HUES64 (cell line): ENCODE data around the gene LPCAT2.

Experiments
- H3K27ac ChIP-seq: 2 replicates; pipeline ENCODE4 v1.7.0; 2013; ENCODE audit warnings: low read depth, low read length, inconsistent platforms
- H3K27me3 ChIP-seq: 2 replicates; pipeline ENCODE4 v1.6.1; 2013; ENCODE audit warnings: mild to moderate bottlenecking, low read length; ENCODE audit not compliant: insufficient read depth
- H3K36me3 ChIP-seq: 2 replicates; pipeline ENCODE4 v1.6.1; 2013; ENCODE audit warnings: mild to moderate bottlenecking, low read length; ENCODE audit not compliant: insufficient read depth
- H3K4me1 ChIP-seq: 2 replicates; pipeline ENCODE4 v1.6.1; 2013; ENCODE audit warnings: mild to moderate bottlenecking, low read length, moderate library complexity; ENCODE audit not compliant: insufficient read depth
- H3K4me3 ChIP-seq: 2 replicates; pipeline ENCODE4 v1.5.1; 2013; ENCODE audit warnings: mild to moderate bottlenecking, low read length, moderate library complexity
- H3K9ac ChIP-seq: 2 replicates; pipeline ENCODE4 v1.6.1; 2013; ENCODE audit warnings: mild to moderate bottlenecking, low read depth, low read length
- H3K9me3 ChIP-seq: 2 replicates; pipeline ENCODE4 v1.6.1; 2013; ENCODE audit warnings: low read depth, low read length; ENCODE audit not compliant: insufficient read depth
- WGBS: fragments of 150-250, 120-280 bp; methylation state at CpG from one replicate; pipeline ENCODE4 v1.1.7; 2013; ENCODE audit warnings: missing lambda C conversion rate; 5-methylcytosine and 5-hydroxymethylcytosine counted together

LPCAT2 gene

GRCh38 chr16:55496509-55497145 is 12.2 kb upstream of the LPCAT2 start:
- H3K36me3 ChIP-seq: peaks cover 40% of the 10 kb centered on the region; the same call in 1 of the 2 replicates
- H3K9ac ChIP-seq: no peak overlapping the region
- no peak overlapping the region for H3K27ac ChIP-seq
- WGBS: 89% methylated on average over 7 of the region's 8 CpGs
- no peaks in the 10 kb centered on the region for H3K9me3 ChIP-seq
- H3K4me3 ChIP-seq: no peak overlapping the region
- no peaks in the 10 kb centered on the region for H3K27me3 ChIP-seq
- H3K4me1 ChIP-seq: peaks cover 11% of the 10 kb centered on the region

DNA sequence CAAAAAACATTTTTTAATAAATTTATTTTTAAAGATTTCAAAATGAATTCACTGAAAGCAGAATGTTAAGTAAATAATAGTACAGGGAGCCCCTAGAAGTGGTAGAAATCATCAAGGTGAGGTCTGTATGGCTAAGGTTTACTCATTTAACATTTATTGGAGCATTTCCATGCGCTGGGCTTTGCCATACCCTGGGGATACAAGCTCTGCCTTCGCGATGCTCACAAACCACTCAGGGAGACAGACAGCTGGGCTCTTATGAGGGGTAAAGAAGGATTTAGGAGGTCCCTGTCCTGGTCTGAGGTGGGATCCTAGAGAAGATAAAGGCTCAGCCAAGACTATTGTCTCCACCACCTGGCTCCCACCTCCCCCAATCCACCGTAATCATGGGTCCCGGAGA is 11.3 kb upstream of the LPCAT2 start:
- WGBS: 97% methylated on average over 5 of the region's 5 CpGs
- H3K27me3 ChIP-seq: no peaks in the 10 kb centered on the region
- H3K4me3 ChIP-seq: no peak overlapping the region
- H3K36me3 ChIP-seq: peaks cover 47% of the 10 kb centered on the region; the same call in 1 of the 2 replicates
- H3K27ac ChIP-seq: no peak overlapping the region
- H3K4me1 ChIP-seq: peaks cover 11% of the 10 kb centered on the region
- no peak overlapping the region for H3K9ac ChIP-seq
- H3K9me3 ChIP-seq: no peaks in the 10 kb centered on the region

- peaks cover 51% of the 10 kb centered on the region; the same call in 1 of the 2 replicates for H3K36me3 ChIP-seq
- WGBS: 93% methylated on average over 6 of the region's 6 CpGs
- H3K4me3 ChIP-seq: no peak overlapping the region
- no peaks in the 10 kb centered on the region for H3K9me3 ChIP-seq
- peaks cover 11% of the 10 kb centered on the region for H3K4me1 ChIP-seq
- no peak overlapping the region for H3K9ac ChIP-seq
- H3K27me3 ChIP-seq: no peaks in the 10 kb centered on the region
- H3K27ac ChIP-seq: no peak overlapping the region
Measured at GRCh38 chr16:55498101-55498500, 10.8 kb upstream of the LPCAT2 start.

GRCh38 chr16:55499281-55499680 is 9.6 kb upstream of the LPCAT2 start:
- no peaks in the 10 kb centered on the region for H3K27me3 ChIP-seq
- no peak overlapping the region for H3K27ac ChIP-seq
- H3K4me3 ChIP-seq: no peak overlapping the region
- H3K9ac ChIP-seq: no peak overlapping the region
- peaks cover 52% of the 10 kb centered on the region for H3K36me3 ChIP-seq
- H3K4me1 ChIP-seq: peaks cover 11% of the 10 kb centered on the region
- no peaks in the 10 kb centered on the region for H3K9me3 ChIP-seq
- WGBS: 89% methylated on average over 2 of the region's 3 CpGs

DNA sequence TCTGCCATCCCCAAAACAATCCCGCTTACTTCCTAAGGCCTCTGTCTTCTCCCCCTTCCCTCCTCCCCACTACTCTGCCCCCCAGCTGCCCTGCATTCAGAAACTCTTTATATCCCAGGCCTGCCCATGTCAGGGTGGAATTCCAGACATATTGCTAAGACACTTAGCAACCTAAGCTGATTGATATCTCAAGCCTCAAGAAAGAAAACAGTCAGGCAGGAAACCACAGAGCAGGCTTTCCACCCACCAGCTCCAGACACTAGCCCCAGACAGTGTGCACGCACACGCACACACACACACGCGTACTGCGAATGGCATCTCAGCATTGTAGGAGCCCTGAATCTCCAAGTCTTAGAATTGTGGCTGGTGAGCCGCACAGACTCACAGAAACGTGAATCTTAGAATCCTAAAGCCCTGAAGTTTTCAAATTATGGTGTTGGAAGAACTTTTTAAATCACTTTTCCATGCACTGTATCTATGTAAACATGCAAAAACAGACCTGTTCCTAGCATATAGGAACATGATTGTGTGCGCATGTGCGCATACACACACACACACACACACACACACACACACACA is 8.8 kb upstream of the LPCAT2 start:
- H3K27me3 ChIP-seq: no peaks in the 10 kb centered on the region
- WGBS: 85% methylated on average over 10 of the region's 10 CpGs
- H3K4me3 ChIP-seq: no peak overlapping the region
- peaks cover 53% of the 10 kb centered on the region for H3K36me3 ChIP-seq
- no peaks in the 10 kb centered on the region for H3K9me3 ChIP-seq
- no peak overlapping the region for H3K9ac ChIP-seq
- no peak overlapping the region for H3K27ac ChIP-seq
- H3K4me1 ChIP-seq: peaks cover 11% of the 10 kb centered on the region

- peaks cover 8% of the 10 kb centered on the region for H3K4me1 ChIP-seq
- no peaks in the 10 kb centered on the region for H3K9me3 ChIP-seq
- H3K27ac ChIP-seq: no peak overlapping the region
- no peak overlapping the region for H3K9ac ChIP-seq
- H3K27me3 ChIP-seq: no peaks in the 10 kb centered on the region
- peaks cover 56% of the 10 kb centered on the region for H3K36me3 ChIP-seq
- H3K4me3 ChIP-seq: no peak overlapping the region
- WGBS: 91% methylated on average over 2 of the region's 3 CpGs
Measured at GRCh38 chr16:55500530-55501011, 8.3 kb upstream of the LPCAT2 start.

DNA sequence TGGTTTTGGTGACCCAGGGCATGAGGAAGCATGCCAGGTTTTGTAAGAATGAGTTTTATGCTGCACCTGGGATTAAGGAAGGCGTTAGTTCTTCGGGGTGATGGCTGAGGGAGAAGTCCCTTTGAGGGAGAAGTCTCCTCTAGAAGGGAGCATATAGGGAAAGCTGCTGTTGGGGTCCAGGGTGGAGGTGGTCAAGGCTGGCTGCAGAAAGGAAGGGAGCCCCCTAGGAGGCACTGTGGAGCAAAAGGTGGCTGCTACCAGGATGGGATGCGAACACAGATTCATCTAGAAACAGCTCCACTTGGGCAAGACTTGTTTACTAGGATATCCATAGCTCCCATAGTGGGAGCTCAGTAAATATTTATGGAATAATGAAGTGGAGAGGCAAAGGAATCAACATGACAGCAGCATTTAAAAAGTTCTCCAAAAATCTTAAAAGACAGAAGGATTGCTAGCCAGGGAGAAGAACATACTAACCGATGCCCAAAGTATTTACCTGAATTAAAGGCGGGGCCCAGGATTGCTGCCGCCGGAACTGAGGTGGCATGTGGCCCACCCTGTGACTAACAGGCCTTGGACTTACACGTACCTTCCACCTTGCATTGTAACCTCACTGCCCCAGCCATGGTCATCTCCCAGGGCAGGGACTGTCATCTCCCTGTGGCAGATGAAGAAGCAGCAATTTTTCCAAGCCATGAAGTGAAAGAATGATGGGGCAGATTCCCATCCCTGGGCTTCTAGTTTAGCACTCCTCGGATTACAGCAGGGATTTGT is 7.1 kb upstream of the LPCAT2 start:
- Histone ChIP-seq H3K36me3 (peaks cover 62% of the 10 kb centered on the region), H3K4me3 (no peak overlapping the region), H3K9me3 (no peaks in the 10 kb centered on the region), H3K27me3 (no peaks in the 10 kb centered on the region), H3K4me1 (no peaks in the 10 kb centered on the region; the same call in 1 of the 2 replicates), H3K9ac (no peak overlapping the region), H3K27ac (no peak overlapping the region)
- 95% methylated on average over 9 of the region's 9 CpGs for WGBS

GRCh38 chr16:55502801-55503366 is 6.0 kb upstream of the LPCAT2 start:
- no peak overlapping the region for H3K9ac ChIP-seq
- H3K4me3 ChIP-seq: no peak overlapping the region
- no peaks in the 10 kb centered on the region for H3K27me3 ChIP-seq
- H3K27ac ChIP-seq: no peak overlapping the region
- no peaks in the 10 kb centered on the region; the same call in 1 of the 2 replicates for H3K4me1 ChIP-seq
- 90% methylated on average over 13 of the region's 13 CpGs for WGBS
- peaks cover 52% of the 10 kb centered on the region for H3K36me3 ChIP-seq
- no peaks in the 10 kb centered on the region for H3K9me3 ChIP-seq

- Histone ChIP-seq H3K27me3 (no peaks in the 10 kb centered on the region), H3K36me3 (peaks cover 44% of the 10 kb centered on the region), H3K27ac (no peak overlapping the region), H3K9ac (no peak overlapping the region), H3K4me1 (no peaks in the 10 kb centered on the region; the same call in 1 of the 2 replicates), H3K9me3 (no peaks in the 10 kb centered on the region), H3K4me3 (no peak overlapping the region)
- WGBS: 93% methylated on average over 8 of the region's 8 CpGs
Measured at GRCh38 chr16:55503726-55504550, 4.9 kb upstream of the LPCAT2 start.

DNA sequence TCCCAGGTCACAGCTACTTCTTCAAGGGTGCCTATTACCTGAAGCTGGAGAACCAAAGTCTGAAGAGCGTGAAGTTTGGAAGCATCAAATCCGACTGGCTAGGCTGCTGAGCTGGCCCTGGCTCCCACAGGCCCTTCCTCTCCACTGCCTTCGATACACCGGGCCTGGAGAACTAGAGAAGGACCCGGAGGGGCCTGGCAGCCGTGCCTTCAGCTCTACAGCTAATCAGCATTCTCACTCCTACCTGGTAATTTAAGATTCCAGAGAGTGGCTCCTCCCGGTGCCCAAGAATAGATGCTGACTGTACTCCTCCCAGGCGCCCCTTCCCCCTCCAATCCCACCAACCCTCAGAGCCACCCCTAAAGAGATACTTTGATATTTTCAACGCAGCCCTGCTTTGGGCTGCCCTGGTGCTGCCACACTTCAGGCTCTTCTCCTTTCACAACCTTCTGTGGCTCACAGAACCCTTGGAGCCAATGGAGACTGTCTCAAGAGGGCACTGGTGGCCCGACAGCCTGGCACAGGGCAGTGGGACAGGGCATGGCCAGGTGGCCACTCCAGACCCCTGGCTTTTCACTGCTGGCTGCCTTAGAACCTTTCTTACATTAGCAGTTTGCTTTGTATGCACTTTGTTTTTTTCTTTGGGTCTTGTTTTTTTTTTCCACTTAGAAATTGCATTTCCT is 3.4 kb upstream of the LPCAT2 start:
- WGBS: 95% methylated on average over 10 of the region's 10 CpGs
- Histone ChIP-seq H3K9ac (no peak overlapping the region), H3K4me3 (no peak overlapping the region), H3K9me3 (no peaks in the 10 kb centered on the region), H3K27ac (no peak overlapping the region), H3K4me1 (peaks cover 6% of the 10 kb centered on the region), H3K36me3 (peaks cover 41% of the 10 kb centered on the region), H3K27me3 (peaks cover 8% of the 10 kb centered on the region; the same call in 1 of the 2 replicates)
